Esophagus squamous epithelium (tissue), 5 donors: Measurements from ENCODE around the gene LENG9. TPM values are rescaled to one million over a fixed set of nuclear protein-coding genes. Genes with fewer than 3 reads are reported as not detected.
A peak's percentile ranks its signal among the peaks of the same experiment; 100 is the strongest.

ENCODE experiments used
- DNase-seq: peaks from one replicate; lab custom pipeline; 2025; lab: John Stamatoyannopoulos, UW
- H3K27ac ChIP-seq, 4 donors: fragments of 200-600 bp; sonication (generic); one replicate each; pipeline ENCODE4 v1.5.1; 2016 to 2019; ENCODE audit warnings: mild to moderate bottlenecking in 1 of 4
- H3K27me3 ChIP-seq, 4 donors: fragments of 200-600 bp; sonication (generic); 1 replicate in 3 of 4; 2 replicates in 1 of 4; pipeline versions ENCODE4 v1.5.1 to v1.6.0; 2017 to 2021; ENCODE audit warnings: antibody characterized with exemption in 1 of 4
- H3K36me3 ChIP-seq, 3 donors: fragments of 200-600 bp; sonication (generic); one replicate each; pipeline ENCODE4 v1.5.1; 2016 to 2019
- H3K4me1 ChIP-seq, 3 donors: fragments of 200-600 bp; sonication (generic); one replicate each; pipeline ENCODE4 v1.5.1; 2017 to 2019
- H3K4me3 ChIP-seq, 4 donors: fragments of 200-600 bp; sonication (generic); 1 replicate in 3 of 4; 2 replicates in 1 of 4; pipeline ENCODE4 v1.5.1; 2016 to 2019; ENCODE audit warnings: mild to moderate bottlenecking in 2 of 4, moderate library complexity in 1 of 4
- H3K9me3 ChIP-seq, 3 donors: fragments of 200-600 bp; sonication (generic); one replicate each; pipeline ENCODE4 v1.5.1; 2016 to 2019
- CTCF ChIP-seq, 6 experiments: fragments of 450-650 bp in 4 of 6; fragments of 200-600 bp in 2 of 6; sonication (generic) in 2 of 6; IDR thresholded peaks; one replicate each; pipeline ENCODE4 v1.5.1; 2016 to 2019; ENCODE audit warnings: antibody characterized with exemption in 6 of 6, mild to moderate bottlenecking in 4 of 6, moderate library complexity in 4 of 6
- POLR2A ChIP-seq, 4 donors: fragments of 450-650 bp; IDR thresholded peaks; one replicate each; pipeline ENCODE4 v1.6.1; 2017; ENCODE audit warnings: antibody characterized with exemption in 4 of 4, mild to moderate bottlenecking in 4 of 4, moderate library complexity in 3 of 4
- WGBS, 2 donors: methylation state at CpG; one replicate each; pipeline ENCODE4 v1.1.5; 2018; 5-methylcytosine and 5-hydroxymethylcytosine counted together
- intact Hi-C: fragments of 100-400 bp; cut with DNase I; formaldehyde crosslinking; loops from one replicate; pipeline ENCODE4 v1.15.0; 2022
- total RNA-seq, 4 donors: library from RNA; depleted of rRNA; stranded (reverse); fragments of >200 nt; gene quantifications; one replicate each; pipeline ENCODE4 v1.1.0, GENCODE V29; 2016
- donor health status: DM: yes; HTN: yes; CAD: no.

LENG9 gene
- total RNA-seq, 4 donors from 2014 or later = 8.1 to 13.1 (median 10.1) TPM

- Histone ChIP-seq H3K36me3 (no peaks in the 10 kb centered on the region), H3K4me3 (peak overlapping the region in 1 of 4 donors; percentile 64), H3K9me3 (no peaks in the 10 kb centered on the region), H3K27me3 (peaks cover 0 to 53% (median 0%) of the 10 kb centered on the region in 4 donors), H3K27ac (peak overlapping the region; percentile 59 to 87 (median 82)), H3K4me1 (peaks cover 18 to 44% (median 26%) of the 10 kb centered on the region in 3 donors)
- TF ChIP-seq POLR2A (IDR thresholded peaks at IDR 0.05) (no peak), CTCF (IDR thresholded peaks at IDR 0.05) (no peak)
- DNase-seq = no peak
- WGBS, 2 donors = 60 to 65% methylated on average over 6 of the region's 6 CpGs
- intact Hi-C loops = no loop called here
Measured at GRCh38 chr19:54473892-54474372, 10.4 kb upstream of the LENG9 start.

- H3K4me3 ChIP-seq = peak within 1 kb of the TSS; percentile 12 to 64 (median 46)
- intact Hi-C loops = no loop called here
- no peaks in the 10 kb centered on the region for H3K9me3 ChIP-seq
- H3K36me3 ChIP-seq = no peaks in the 10 kb centered on the region
- H3K4me1 ChIP-seq = peaks cover 18 to 50% (median 26%) of the 10 kb centered on the region in 3 donors
- H3K27ac ChIP-seq = peak within 1 kb of the TSS; percentile 59 to 87 (median 82)
- peaks cover 0 to 46% (median 0%) of the 10 kb centered on the region in 4 donors for H3K27me3 ChIP-seq
- DNase-seq = no peak
- WGBS, 2 donors = 7 to 20% methylated on average over 7 to 12 of the region's 14 CpGs
- TF ChIP-seq POLR2A (IDR thresholded peaks at IDR 0.05) (peak in 1 of 4 donors; percentile 68), CTCF (IDR thresholded peaks at IDR 0.05) (no peak)
Measured at GRCh38 chr19:54473071-54473891, 9.7 kb upstream of the LENG9 start, which contains the start of gene CDC42EP5. TSS of gene CDC42EP5 (minus strand) at chr19:54473296. CDS start at chr19:54465547, 7,749 bp downstream.

- intact Hi-C loops = no loop called here
- Histone ChIP-seq H3K27me3 (peaks cover 0 to 38% (median 0%) of the 10 kb centered on the region in 4 donors), H3K36me3 (no peaks in the 10 kb centered on the region), H3K9me3 (no peaks in the 10 kb centered on the region), H3K27ac (peak overlapping the region; percentile 82 to 88 (median 84)), H3K4me3 (peak overlapping the region; percentile 56 to 72 (median 59)), H3K4me1 (peaks cover 18 to 50% (median 26%) of the 10 kb centered on the region in 3 donors)
- WGBS, 2 donors = 2 to 22% methylated on average over 1 to 29 of the region's 60 CpGs
- no peak for DNase-seq
- TF ChIP-seq POLR2A (IDR thresholded peaks at IDR 0.05) = no peak
- TF ChIP-seq CTCF (IDR thresholded peaks at IDR 0.05) = no peak
Measured at GRCh38 chr19:54470991-54471782, 7.6 kb upstream of the LENG9 start.

- Histone ChIP-seq H3K4me3 (peak overlapping the region; percentile 56 to 72 (median 59)), H3K27me3 (peaks cover 0 to 38% (median 0%) of the 10 kb centered on the region in 4 donors), H3K4me1 (peaks cover 18 to 52% (median 26%) of the 10 kb centered on the region in 3 donors), H3K9me3 (no peaks in the 10 kb centered on the region), H3K36me3 (no peaks in the 10 kb centered on the region), H3K27ac (peak overlapping the region; percentile 82 to 88 (median 84))
- no peak for DNase-seq
- TF ChIP-seq POLR2A (IDR thresholded peaks at IDR 0.05) = no peak
- no peak for TF ChIP-seq CTCF (IDR thresholded peaks at IDR 0.05)
- 71 to 74% methylated on average over 10 of the region's 10 CpGs for WGBS, 2 donors
- intact Hi-C loops = no loop called here
Measured at GRCh38 chr19:54470276-54470887, 6.8 kb upstream of the LENG9 start.
